GM13976 (cell line): ENCODE data around the gene CRB2.

Experiments
- DNase-seq: peaks from one replicate; pipeline ENCODE4 v3.0.0; 2012; ENCODE audit warnings: low spot score
- in situ Hi-C: fragments of 300-500 bp; cut with MboI; formaldehyde crosslinking; loops from one replicate; pipeline ENCODE4 v1.12.0; 2022; ENCODE audit warnings: low sequenced_read_pairs, mixed read lengths, inconsistent platforms; ENCODE audit not compliant: unreplicated experiment
- TF ChIP-seq, protein P1 (sequence below): IDR thresholded peaks from 2 replicates; pipeline ENCODE4 v1.5.1; 2012; ENCODE audit warnings: borderline replicate concordance, mild to moderate bottlenecking; ENCODE audit not compliant: insufficient read depth; ENCODE audit errors: extremely low read depth, missing control alignments, control extremely low read depth

Gene CRB2

DNA sequence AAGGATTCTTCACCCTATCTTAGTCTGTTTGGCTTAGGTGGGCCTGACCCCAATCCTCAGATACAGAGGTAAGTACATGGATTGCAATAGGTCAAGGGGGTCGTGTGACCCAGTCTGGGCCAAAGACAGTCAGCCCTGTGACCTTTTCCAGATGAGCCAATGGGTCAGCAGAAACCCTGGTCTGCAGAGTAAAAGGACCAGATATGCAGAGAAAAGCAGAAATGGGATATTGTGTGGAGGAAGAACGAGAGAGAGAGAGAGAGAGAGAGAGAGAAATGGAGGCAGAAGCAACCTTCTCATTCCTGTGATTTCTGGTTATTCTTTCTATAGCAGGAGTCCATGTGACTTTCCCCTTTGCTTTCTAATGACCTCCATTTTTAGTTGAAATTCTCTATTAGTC lies 40.4 kb upstream of the CRB2 start:
- in situ Hi-C loops = no loop called here

DNA sequence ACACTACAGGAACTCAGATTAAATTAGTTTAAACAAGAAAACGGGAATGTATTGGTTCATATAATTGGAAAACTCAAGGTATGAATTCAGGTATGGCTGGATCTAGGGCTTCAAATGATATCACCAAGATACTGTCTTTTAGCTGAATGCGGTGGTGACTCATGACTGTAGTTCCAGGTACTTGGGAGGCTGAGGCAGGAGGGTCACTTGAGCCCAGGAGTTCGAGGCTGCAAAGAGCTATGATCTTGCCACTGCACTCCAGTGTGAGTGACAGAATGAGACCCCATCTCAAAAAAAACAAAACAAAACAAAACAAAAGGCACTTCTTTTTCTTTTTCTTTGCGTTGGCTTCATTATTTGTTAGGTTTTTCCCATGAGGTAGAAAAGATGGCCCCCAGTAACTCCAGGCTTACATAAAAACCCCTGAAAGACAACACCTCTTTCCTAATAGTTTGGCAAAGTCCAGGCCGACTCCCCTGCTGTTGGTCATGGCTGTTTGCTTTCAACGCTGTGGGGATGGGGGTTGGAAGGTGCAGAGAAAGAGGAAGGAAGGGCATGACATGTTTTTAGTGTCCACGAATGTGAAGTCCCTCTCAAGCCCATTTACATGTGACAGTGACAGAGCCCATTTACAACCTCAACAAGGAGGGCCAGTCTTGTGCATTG lies 39.8 kb upstream of the CRB2 start:
- in situ Hi-C loops = no loop called here
- DNase-seq = no peak
- TF ChIP-seq, protein P1, sequence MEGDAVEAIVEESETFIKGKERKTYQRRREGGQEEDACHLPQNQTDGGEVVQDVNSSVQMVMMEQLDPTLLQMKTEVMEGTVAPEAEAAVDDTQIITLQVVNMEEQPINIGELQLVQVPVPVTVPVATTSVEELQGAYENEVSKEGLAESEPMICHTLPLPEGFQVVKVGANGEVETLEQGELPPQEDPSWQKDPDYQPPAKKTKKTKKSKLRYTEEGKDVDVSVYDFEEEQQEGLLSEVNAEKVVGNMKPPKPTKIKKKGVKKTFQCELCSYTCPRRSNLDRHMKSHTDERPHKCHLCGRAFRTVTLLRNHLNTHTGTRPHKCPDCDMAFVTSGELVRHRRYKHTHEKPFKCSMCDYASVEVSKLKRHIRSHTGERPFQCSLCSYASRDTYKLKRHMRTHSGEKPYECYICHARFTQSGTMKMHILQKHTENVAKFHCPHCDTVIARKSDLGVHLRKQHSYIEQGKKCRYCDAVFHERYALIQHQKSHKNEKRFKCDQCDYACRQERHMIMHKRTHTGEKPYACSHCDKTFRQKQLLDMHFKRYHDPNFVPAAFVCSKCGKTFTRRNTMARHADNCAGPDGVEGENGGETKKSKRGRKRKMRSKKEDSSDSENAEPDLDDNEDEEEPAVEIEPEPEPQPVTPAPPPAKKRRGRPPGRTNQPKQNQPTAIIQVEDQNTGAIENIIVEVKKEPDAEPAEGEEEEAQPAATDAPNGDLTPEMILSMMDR = no peak

More for the DNA sequence above, 40.4 kb upstream of the CRB2 start:
- DNase-seq = no peak
- TF ChIP-seq, protein P1 = no peak

DNA sequence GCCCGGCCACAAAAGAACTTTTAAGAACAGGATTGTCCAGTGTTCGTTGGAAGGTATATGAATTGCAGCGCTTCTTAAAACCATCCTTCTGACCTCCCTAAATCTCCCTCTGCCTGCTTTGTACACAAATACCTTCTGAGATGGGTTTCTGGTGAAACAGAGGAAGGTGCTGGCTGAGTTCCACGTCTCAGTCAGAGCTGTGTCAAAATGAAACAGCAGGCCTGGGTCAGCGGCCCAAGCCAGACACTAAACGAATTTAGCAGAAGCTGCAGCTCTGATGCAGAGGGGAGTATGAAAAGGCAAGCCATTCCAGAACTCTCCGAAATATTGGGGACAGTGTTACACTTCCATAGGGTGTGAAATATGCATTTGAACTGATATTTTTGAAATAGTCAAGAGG lies 37.8 kb upstream of the CRB2 start:
- in situ Hi-C loops = no loop called here
- peak; percentile 85 for DNase-seq
- TF ChIP-seq, protein P1 = no peak

DNA sequence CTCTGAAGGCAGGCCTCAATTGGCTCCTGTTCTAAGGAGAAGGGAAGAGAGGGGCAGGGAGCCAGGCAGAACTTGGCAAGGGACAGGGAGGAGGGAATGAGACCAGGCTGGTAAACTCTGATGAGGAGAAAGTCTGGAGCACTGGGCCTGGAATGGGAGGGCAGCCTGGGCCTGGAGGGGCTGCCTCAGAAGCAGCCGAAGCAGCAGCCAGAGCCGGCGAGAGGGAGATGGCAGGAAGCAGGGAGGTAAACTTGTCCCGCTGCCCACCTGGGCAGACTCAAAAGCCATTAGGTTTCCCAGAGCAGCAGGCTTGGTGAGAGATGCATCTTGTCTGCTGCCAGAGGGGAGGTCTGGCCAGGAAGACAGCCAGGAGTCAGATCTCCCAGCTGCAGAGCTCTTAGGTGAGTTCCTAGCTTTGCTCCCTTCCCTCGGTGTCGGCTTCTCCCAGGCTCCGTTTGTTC lies 37.0 kb upstream of the CRB2 start:
- in situ Hi-C loops = no loop called here
- DNase-seq = no peak
- TF ChIP-seq, protein P1 = no peak

DNA sequence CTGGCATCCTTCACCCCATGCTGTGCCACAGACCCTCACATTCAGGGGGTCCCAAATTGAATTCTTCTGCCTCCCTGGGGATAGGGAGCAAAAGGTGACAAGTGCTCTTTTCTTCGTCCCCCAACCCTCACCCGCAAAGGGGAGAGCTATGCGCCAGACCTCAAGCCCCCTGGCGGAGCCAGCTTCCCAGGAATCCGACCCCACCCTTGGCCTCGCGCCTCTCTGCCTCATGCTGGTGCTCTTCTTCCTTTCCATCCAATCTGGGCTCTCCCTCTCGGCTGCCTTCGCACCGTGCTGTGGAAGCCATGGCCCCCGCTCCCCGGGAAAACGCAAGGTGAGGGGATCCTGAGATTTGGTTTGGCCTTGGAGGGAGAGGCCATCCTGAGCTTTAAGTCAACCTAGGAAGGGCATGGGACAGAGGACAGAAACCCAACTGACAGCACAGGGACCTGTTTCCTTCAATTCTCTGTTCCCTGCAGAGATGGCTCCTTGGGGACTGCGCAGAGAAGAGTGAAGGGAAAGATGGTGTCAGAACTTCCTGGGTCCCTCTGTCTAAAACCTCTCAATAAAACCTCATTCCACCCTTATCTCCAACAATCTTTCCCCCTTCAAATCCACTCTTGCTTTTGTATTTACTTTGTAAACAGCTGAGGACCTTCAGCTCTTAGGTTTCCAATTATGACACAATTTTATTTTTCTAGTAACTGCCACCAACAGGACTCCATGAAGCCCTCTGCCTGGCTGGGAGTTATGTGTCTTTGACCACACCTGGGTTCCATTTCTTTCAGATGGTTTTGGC lies 36.3 kb upstream of the CRB2 start:
- no peak for DNase-seq
- in situ Hi-C loops = no loop called here
- TF ChIP-seq, protein P1 = no peak

DNA sequence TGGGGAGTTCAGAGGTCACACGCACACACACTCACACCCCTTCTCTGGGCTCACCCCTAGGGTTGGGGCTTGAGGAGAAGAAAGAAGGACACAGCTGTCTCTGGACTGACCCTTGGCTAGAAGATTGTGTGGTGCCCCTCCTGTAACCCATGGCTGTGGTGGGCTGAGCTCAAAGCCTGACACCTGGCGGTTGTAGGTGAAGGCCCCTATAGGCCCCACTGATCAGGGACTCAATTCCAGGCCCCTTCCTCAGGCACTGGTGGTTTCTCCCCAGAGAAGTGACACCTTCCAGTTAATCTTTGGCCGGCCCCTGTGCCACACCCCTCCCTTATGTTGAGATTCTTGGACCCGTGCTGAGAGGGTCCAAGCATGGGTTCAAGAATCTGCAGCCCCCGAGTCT lies 35.2 kb upstream of the CRB2 start:
- no peak for DNase-seq
- TF ChIP-seq, protein P1 = no peak
- in situ Hi-C loops = no loop called here
